Right kidney (tissue), 1 donor: ENCODE data around the gene MON2.
"Not testable (repeated sequence)": the region's sequence is repeated elsewhere in the genome, so short reads cannot be mapped to it uniquely, and the experiment has no call there.

ENCODE experiments used
- DNase-seq: peaks from one replicate; pipeline ENCODE4 v3.0.0-alpha.2; 2016

Gene MON2

GRCh38 chr12:62552906-62553556, 86.4 kb downstream of the MON2 start:
- no peak for DNase-seq

GRCh38 chr12:62559366-62559765, 92.7 kb downstream of the MON2 start:
- DNase-seq, result not testable (repeated sequence)

- no peak for DNase-seq
These were observed 96.2 kb downstream of the MON2 start for GRCh38 chr12:62562846-62563245.

- DNase-seq, result no peak
These were observed 108.4 kb downstream of the MON2 start for GRCh38 chr12:62575036-62575435.

GRCh38 chr12:62576503-62576902, 109.9 kb downstream of the MON2 start:
- DNase-seq, result no peak

- no peak for DNase-seq
These were observed 112.1 kb downstream of the MON2 start for GRCh38 chr12:62578726-62579125.

GRCh38 chr12:62581288-62582064, 114.8 kb downstream of the MON2 start:
- DNase-seq, result no peak

GRCh38 chr12:62582065-62582366, 115.4 kb downstream of the MON2 start:
- DNase-seq, result no peak

- no peak for DNase-seq
These were observed 118.0 kb downstream of the MON2 start for GRCh38 chr12:62584619-62585018.

GRCh38 chr12:62586850-62587249, 120.2 kb downstream of the MON2 start:
- DNase-seq, result no peak

GRCh38 chr12:62588916-62589315, 122.3 kb downstream of the MON2 start:
- no peak for DNase-seq

- no peak for DNase-seq
These were observed 130.6 kb downstream of the MON2 start for GRCh38 chr12:62597253-62597652.

- DNase-seq, result no peak
These were observed 132.2 kb downstream of the MON2 start for GRCh38 chr12:62598846-62599245.

- DNase-seq, result no peak
These were observed 133.3 kb downstream of the MON2 start for GRCh38 chr12:62599854-62600437.

GRCh38 chr12:62601765-62602164, 135.1 kb downstream of the MON2 start:
- DNase-seq, result no peak

GRCh38 chr12:62602255-62603060, 135.8 kb downstream of the MON2 start:
- DNase-seq, result peak; percentile 100

- peak; percentile 100 for DNase-seq
These were observed 136.6 kb downstream of the MON2 start for GRCh38 chr12:62603061-62603810.

GRCh38 chr12:62603811-62604098, 137.1 kb downstream of the MON2 start:
- no peak for DNase-seq

GRCh38 chr12:62604373-62604772, 137.7 kb downstream of the MON2 start:
- DNase-seq, result no peak

- DNase-seq, result no peak
These were observed 138.2 kb downstream of the MON2 start for GRCh38 chr12:62604871-62605270.

- no peak for DNase-seq
These were observed 139.4 kb downstream of the MON2 start for GRCh38 chr12:62605981-62606380.

GRCh38 chr12:62606654-62607053, 140.0 kb downstream of the MON2 start:
- DNase-seq, result no peak

GRCh38 chr12:62613081-62613480, 146.5 kb downstream of the MON2 start:
- DNase-seq, result no peak
